ENCODE data around the gene FLYWCH2. TPM values are rescaled to one million over a fixed set of nuclear protein-coding genes. Genes with fewer than 3 reads are reported as not detected.

The FLYWCH2 gene
- total RNA-seq, 1 donor, result 38.7 TPM

GRCh38 chr16:2856686-2857450, 26.1 kb upstream of the FLYWCH2 start:
- no peaks in the 10 kb centered on the region for H4K20me1 ChIP-seq (ENCODE audit: insufficient read depth, low read length)
- H2AFZ ChIP-seq (ENCODE audit: low read length), result no peak overlapping the region
- no peak overlapping the region for H3K27ac ChIP-seq (ENCODE audit: low read depth, low read length)

GRCh38 chr16:2857451-2858244, 25.4 kb upstream of the FLYWCH2 start, which contains the start of gene PRSS22:
Gene PRSS22, minus strand, starts transcription at chr16:2858170. Its CDS starts 66 bp downstream, at chr16:2858104.
- H3K36me3 ChIP-seq (ENCODE audit: insufficient read depth, low read length), result no peaks in the 10 kb centered on the region
- H3K27ac ChIP-seq (ENCODE audit: low read depth, low read length), result no peak within 1 kb of the TSS
- H3K4me3 ChIP-seq (ENCODE audit: insufficient read depth, low read length), result peak within 1 kb of the TSS; percentile 9
- peak; percentile 90 for DNase-seq (ENCODE audit: insufficient read length, low spot score, missing footprints)
- H3K27me3 ChIP-seq (ENCODE audit: insufficient read depth, low read length), result peaks cover 16% of the 10 kb centered on the region
- TF ChIP-seq CTCF (IDR thresholded peaks at IDR 0.05; ENCODE audit: extremely low read depth, low read depth, low read length), result no peak
- no peaks in the 10 kb centered on the region for H4K20me1 ChIP-seq (ENCODE audit: insufficient read depth, low read length)
- H3K4me2 ChIP-seq (ENCODE audit: insufficient read depth, low read length), result peak within 1 kb of the TSS; percentile 45
- no peaks in the 10 kb centered on the region for H3K79me2 ChIP-seq (ENCODE audit: insufficient read depth, low read length)
- peaks cover 8% of the 10 kb centered on the region for H3K9me3 ChIP-seq (ENCODE audit: low read depth, low read length)
- peaks cover 4% of the 10 kb centered on the region for H3K4me1 ChIP-seq (ENCODE audit: insufficient read depth, low read length)
- H2AFZ ChIP-seq (ENCODE audit: low read length), result peak within 1 kb of the TSS; percentile 65

More at GRCh38 chr16:2856686-2857450, 26.1 kb upstream of the FLYWCH2 start:
- Histone ChIP-seq H3K4me1 (ENCODE audit: insufficient read depth, low read length) (peaks cover 4% of the 10 kb centered on the region), H3K4me3 (ENCODE audit: insufficient read depth, low read length) (no peak overlapping the region), H3K36me3 (ENCODE audit: insufficient read depth, low read length) (no peaks in the 10 kb centered on the region), H3K79me2 (ENCODE audit: insufficient read depth, low read length) (no peaks in the 10 kb centered on the region), H3K4me2 (ENCODE audit: insufficient read depth, low read length) (no peak overlapping the region), H3K27me3 (ENCODE audit: insufficient read depth, low read length) (peaks cover 17% of the 10 kb centered on the region), H3K9me3 (ENCODE audit: low read depth, low read length) (peaks cover 8% of the 10 kb centered on the region)
- no peak for TF ChIP-seq CTCF (IDR thresholded peaks at IDR 0.05; ENCODE audit: extremely low read depth, low read depth, low read length)
- no peak for DNase-seq (ENCODE audit: insufficient read length, low spot score, missing footprints)

- no peak overlapping the region for H2AFZ ChIP-seq (ENCODE audit: low read length)
- TF ChIP-seq CTCF (IDR thresholded peaks at IDR 0.05; ENCODE audit: extremely low read depth, low read depth, low read length), result no peak
- H3K4me2 ChIP-seq (ENCODE audit: insufficient read depth, low read length), result no peak overlapping the region
- peaks cover 4% of the 10 kb centered on the region for H3K4me1 ChIP-seq (ENCODE audit: insufficient read depth, low read length)
- H4K20me1 ChIP-seq (ENCODE audit: insufficient read depth, low read length), result no peaks in the 10 kb centered on the region
- no peaks in the 10 kb centered on the region for H3K36me3 ChIP-seq (ENCODE audit: insufficient read depth, low read length)
- no peak overlapping the region for H3K27ac ChIP-seq (ENCODE audit: low read depth, low read length)
- H3K4me3 ChIP-seq (ENCODE audit: insufficient read depth, low read length), result no peak overlapping the region
- no peaks in the 10 kb centered on the region for H3K79me2 ChIP-seq (ENCODE audit: insufficient read depth, low read length)
- H3K27me3 ChIP-seq (ENCODE audit: insufficient read depth, low read length), result peaks cover 16% of the 10 kb centered on the region
- peak; percentile 80 for DNase-seq (ENCODE audit: insufficient read length, low spot score, missing footprints)
- peaks cover 8% of the 10 kb centered on the region for H3K9me3 ChIP-seq (ENCODE audit: low read depth, low read length)
Measured at GRCh38 chr16:2858245-2859025, 24.6 kb upstream of the FLYWCH2 start.

Data from osteoblast (primary cell).